K562 (cell line): ENCODE measurements around the gene SLC7A8. TPM values are rescaled to one million over a fixed set of nuclear protein-coding genes. Genes with fewer than 3 reads are reported as not detected.
A peak's percentile ranks its signal among the peaks of the same experiment; 100 is the strongest.

Source experiments
- BRD9 ChIP-seq: fragments of 450-650 bp; IDR thresholded peaks from 2 replicates; pipeline ENCODE4 v1.6.1; 2018; ENCODE audit warnings: low read depth; ENCODE audit not compliant: partially characterized antibody
- FOXA1 ChIP-seq: fragments of 450-650 bp; IDR thresholded peaks from 2 replicates; pipeline ENCODE4 v1.6.1; 2016; ENCODE audit warnings: mild to moderate bottlenecking, borderline replicate concordance
- HMG20A ChIP-seq: fragments of 450-650 bp; formaldehyde crosslinking; conservative IDR thresholded peaks from 2 replicates; pipeline ENCODE4 v1.4.0; 2020; ENCODE audit warnings: mild to moderate bottlenecking, mixed read lengths
- KDM4B ChIP-seq, 2 experiments: fragments of 450-650 bp in 1 of 2; sonication (generic) in 1 of 2; IDR thresholded peaks; 2 replicates each; pipeline ENCODE4 v1.6.1; 2016 to 2017; ENCODE audit warnings: borderline replicate concordance in 2 of 2, antibody characterized with exemption in 1 of 2, low read depth in 1 of 2, mild to moderate bottlenecking in 1 of 2
- NFATC3 ChIP-seq: fragments of 450-650 bp; IDR thresholded peaks from 2 replicates; pipeline ENCODE4 v1.6.1; 2017; ENCODE audit warnings: mild to moderate bottlenecking
- RAD51 ChIP-seq: fragments of 450-650 bp; IDR thresholded peaks from 2 replicates; pipeline ENCODE4 v1.7.1; 2016; ENCODE audit warnings: low read depth, mild to moderate bottlenecking, borderline replicate concordance
- SAFB ChIP-seq: fragments of 200-400 bp; formaldehyde crosslinking; IDR thresholded peaks from 2 replicates; pipeline ENCODE4 v1.6.1; 2017; ENCODE audit warnings: low read depth, low read length, borderline replicate concordance
- ZNF253 ChIP-seq: fragments of 250-450 bp; sonication (Bioruptor Pico); conservative IDR thresholded peaks from 2 replicates; pipeline ENCODE4 v1.6.1; 2021; ENCODE audit warnings: mild to moderate bottlenecking
- polyA plus RNA-seq, 8 experiments: library from polyadenylated mRNA; depleted of rRNA in 4 of 8; stranded (reverse) in 5 of 8; unstranded in 3 of 8; fragments of >200 nt; fragmentation: Nextera tagmentation in 2 of 8; fragmentation: Illumina TruSeq in 1 of 8; extraction: Ambion mirVana in 2 of 8; extraction: Trizol in 1 of 8; gene quantifications; 2 replicates each; pipeline versions ENCODE4 v1.2.1 to v1.2.3, GENCODE V29; 2011 to 2014; ENCODE audit warnings: inconsistent platforms in 1 of 8, missing spikeins in 1 of 8
- total RNA-seq, 7 experiments: library from RNA; depleted of rRNA in 6 of 7; stranded (reverse); fragments of >200 nt in 6 of 7; fragmentation: Illumina TruSeq in 2 of 7; extraction: Trizol in 2 of 7; gene quantifications; 2 replicates each; pipeline versions ENCODE4 v1.2.1 to v1.2.3, GENCODE V29; 2011 to 2021; ENCODE audit warnings: low replicate concordance in 1 of 7
- TF ChIP-seq, protein P1 (sequence below), 2 experiments: fragments of 450-650 bp in 1 of 2; IDR thresholded peaks; 2 replicates each; pipeline ENCODE4 v1.6.1; 2011 to 2017; ENCODE audit warnings: low read depth in 2 of 2, antibody characterized with exemption in 1 of 2, borderline replicate concordance in 1 of 2, low read length in 1 of 2, mild to moderate bottlenecking in 1 of 2, mixed read lengths in 1 of 2; ENCODE audit not compliant: control insufficient read depth in 1 of 2
- TF ChIP-seq, protein P2 (sequence below): fragments of 450-650 bp; formaldehyde crosslinking; IDR thresholded peaks from 2 replicates; pipeline ENCODE4 v1.4.0; 2022; ENCODE audit warnings: missing genetic modification characterization
- TF ChIP-seq, protein P3 (sequence below): sonication (generic); formaldehyde crosslinking; IDR thresholded peaks from 2 replicates; pipeline ENCODE4 v1.8.1; 2023; ENCODE audit warnings: mild to moderate bottlenecking, missing genetic modification reagents
- TF ChIP-seq, protein P4 (sequence below): fragments of 250-450 bp; sonication (Bioruptor Pico); IDR thresholded peaks from 2 replicates; pipeline ENCODE4 v1.4.0; 2020

Gene SLC7A8
- total and polyA plus RNA-seq, 9 of the 15 experiments (the other 6 are each of a cell fraction or from before 2014, with no cell fraction given): 2.0 to 33.0 (median 6.0) TPM

DNA sequence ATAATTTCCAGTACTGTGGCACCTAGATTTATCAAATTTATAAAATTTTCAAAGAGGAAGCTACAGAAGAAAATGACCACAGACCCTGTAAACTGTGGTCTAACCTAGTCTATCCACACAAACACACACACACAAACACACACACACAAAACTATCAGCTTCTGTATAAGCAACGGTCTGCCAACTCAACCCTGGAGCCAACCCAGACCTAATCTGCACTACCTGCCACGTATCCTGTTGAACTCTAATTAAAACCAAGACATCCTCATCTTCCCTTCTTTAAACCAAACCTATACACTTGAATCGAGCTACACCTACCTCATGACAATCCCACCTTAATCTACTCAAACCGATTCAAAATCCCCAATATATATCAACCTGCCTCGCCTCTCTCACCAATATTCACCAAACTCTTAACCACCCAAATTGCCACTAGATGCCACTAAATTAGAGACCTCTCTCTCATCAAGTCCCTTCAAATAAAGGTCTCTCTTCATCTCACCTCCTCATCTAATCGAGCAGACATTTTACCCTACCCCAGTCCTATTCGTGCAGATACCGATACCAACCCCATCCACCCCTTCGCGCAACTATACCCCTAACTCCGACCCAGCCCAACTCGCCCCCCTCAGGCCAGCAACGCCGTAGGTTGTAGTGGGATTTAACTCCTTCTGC lies 89.3 kb downstream of the SLC7A8 start (continued):
- TF ChIP-seq, protein P1, sequence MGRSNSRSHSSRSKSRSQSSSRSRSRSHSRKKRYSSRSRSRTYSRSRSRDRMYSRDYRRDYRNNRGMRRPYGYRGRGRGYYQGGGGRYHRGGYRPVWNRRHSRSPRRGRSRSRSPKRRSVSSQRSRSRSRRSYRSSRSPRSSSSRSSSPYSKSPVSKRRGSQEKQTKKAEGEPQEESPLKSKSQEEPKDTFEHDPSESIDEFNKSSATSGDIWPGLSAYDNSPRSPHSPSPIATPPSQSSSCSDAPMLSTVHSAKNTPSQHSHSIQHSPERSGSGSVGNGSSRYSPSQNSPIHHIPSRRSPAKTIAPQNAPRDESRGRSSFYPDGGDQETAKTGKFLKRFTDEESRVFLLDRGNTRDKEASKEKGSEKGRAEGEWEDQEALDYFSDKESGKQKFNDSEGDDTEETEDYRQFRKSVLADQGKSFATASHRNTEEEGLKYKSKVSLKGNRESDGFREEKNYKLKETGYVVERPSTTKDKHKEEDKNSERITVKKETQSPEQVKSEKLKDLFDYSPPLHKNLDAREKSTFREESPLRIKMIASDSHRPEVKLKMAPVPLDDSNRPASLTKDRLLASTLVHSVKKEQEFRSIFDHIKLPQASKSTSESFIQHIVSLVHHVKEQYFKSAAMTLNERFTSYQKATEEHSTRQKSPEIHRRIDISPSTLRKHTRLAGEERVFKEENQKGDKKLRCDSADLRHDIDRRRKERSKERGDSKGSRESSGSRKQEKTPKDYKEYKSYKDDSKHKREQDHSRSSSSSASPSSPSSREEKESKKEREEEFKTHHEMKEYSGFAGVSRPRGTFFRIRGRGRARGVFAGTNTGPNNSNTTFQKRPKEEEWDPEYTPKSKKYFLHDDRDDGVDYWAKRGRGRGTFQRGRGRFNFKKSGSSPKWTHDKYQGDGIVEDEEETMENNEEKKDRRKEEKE (IDR thresholded peaks at IDR 0.05; ENCODE audit: borderline replicate concordance in 1 of 2, control insufficient read depth in 1 of 2, low read depth in 2 of 2, low read length in 1 of 2): peak in 1 of 2 experiments; percentile 64; a peak in 1 of 4 replicates
- no peak for TF ChIP-seq SAFB
- peak; percentile 18; the same call in 1 of the 2 replicates for TF ChIP-seq RAD51
- TF ChIP-seq, protein P2, sequence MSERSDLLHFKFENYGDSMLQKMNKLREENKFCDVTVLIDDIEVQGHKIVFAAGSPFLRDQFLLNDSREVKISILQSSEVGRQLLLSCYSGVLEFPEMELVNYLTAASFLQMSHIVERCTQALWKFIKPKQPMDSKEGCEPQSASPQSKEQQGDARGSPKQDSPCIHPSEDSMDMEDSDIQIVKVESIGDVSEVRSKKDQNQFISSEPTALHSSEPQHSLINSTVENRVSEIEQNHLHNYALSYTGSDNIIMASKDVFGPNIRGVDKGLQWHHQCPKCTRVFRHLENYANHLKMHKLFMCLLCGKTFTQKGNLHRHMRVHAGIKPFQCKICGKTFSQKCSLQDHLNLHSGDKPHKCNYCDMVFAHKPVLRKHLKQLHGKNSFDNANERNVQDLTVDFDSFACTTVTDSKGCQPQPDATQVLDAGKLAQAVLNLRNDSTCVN (CRISPR knock-in tag): peak; percentile 64; the same call in 1 of the 2 replicates
- no peak for TF ChIP-seq NFATC3
- TF ChIP-seq ZNF253 (CRISPR knock-in tag): no peak
- no peak for TF ChIP-seq KDM4B (IDR thresholded peaks at IDR 0.05; ENCODE audit: borderline replicate concordance in 2 of 2, low read depth in 1 of 2)
- no peak for TF ChIP-seq FOXA1
- TF ChIP-seq, protein P3, sequence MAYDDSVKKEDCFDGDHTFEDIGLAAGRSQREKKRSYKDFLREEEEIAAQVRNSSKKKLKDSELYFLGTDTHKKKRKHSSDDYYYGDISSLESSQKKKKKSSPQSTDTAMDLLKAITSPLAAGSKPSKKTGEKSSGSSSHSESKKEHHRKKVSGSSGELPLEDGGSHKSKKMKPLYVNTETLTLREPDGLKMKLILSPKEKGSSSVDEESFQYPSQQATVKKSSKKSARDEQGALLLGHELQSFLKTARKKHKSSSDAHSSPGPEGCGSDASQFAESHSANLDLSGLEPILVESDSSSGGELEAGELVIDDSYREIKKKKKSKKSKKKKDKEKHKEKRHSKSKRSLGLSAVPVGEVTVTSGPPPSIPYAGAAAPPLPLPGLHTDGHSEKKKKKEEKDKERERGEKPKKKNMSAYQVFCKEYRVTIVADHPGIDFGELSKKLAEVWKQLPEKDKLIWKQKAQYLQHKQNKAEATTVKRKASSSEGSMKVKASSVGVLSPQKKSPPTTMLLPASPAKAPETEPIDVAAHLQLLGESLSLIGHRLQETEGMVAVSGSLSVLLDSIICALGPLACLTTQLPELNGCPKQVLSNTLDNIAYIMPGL (CRISPR knock-in tag): 0 out of 2 replicates have a peak, but pooled peaks have one; percentile 73
- no peak for TF ChIP-seq HMG20A (CRISPR knock-in tag)
- TF ChIP-seq, protein P4, sequence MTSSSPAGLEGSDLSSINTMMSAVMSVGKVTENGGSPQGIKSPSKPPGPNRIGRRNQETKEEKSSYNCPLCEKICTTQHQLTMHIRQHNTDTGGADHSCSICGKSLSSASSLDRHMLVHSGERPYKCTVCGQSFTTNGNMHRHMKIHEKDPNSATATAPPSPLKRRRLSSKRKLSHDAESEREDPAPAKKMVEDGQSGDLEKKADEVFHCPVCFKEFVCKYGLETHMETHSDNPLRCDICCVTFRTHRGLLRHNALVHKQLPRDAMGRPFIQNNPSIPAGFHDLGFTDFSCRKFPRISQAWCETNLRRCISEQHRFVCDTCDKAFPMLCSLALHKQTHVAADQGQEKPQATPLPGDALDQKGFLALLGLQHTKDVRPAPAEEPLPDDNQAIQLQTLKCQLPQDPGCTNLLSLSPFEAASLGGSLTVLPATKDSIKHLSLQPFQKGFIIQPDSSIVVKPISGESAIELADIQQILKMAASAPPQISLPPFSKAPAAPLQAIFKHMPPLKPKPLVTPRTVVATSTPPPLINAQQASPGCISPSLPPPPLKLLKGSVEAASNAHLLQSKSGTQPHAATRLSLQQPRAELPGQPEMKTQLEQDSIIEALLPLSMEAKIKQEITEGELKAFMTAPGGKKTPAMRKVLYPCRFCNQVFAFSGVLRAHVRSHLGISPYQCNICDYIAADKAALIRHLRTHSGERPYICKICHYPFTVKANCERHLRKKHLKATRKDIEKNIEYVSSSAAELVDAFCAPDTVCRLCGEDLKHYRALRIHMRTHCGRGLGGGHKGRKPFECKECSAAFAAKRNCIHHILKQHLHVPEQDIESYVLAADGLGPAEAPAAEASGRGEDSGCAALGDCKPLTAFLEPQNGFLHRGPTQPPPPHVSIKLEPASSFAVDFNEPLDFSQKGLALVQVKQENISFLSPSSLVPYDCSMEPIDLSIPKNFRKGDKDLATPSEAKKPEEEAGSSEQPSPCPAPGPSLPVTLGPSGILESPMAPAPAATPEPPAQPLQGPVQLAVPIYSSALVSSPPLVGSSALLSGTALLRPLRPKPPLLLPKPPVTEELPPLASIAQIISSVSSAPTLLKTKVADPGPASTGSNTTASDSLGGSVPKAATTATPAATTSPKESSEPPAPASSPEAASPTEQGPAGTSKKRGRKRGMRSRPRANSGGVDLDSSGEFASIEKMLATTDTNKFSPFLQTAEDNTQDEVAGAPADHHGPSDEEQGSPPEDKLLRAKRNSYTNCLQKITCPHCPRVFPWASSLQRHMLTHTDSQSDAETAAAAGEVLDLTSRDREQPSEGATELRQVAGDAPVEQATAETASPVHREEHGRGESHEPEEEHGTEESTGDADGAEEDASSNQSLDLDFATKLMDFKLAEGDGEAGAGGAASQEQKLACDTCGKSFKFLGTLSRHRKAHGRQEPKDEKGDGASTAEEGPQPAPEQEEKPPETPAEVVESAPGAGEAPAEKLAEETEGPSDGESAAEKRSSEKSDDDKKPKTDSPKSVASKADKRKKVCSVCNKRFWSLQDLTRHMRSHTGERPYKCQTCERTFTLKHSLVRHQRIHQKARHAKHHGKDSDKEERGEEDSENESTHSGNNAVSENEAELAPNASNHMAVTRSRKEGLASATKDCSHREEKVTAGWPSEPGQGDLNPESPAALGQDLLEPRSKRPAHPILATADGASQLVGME (CRISPR knock-in tag): no peak
- no peak for TF ChIP-seq BRD9
